Tibial nerve (tissue), 4 donors: Measurements from ENCODE around the gene SMARCC1.

Source experiments
- EP300 ChIP-seq, 2 donors: sonication (generic); formaldehyde crosslinking; IDR thresholded peaks; one replicate each; pipeline ENCODE4 v1.6.1; 2017; ENCODE audit warnings: antibody characterized with exemption in 2 of 2, mild to moderate bottlenecking in 1 of 2
- TF ChIP-seq, protein P1 (sequence below), 5 experiments: fragments of 200-600 bp in 3 of 5; fragments of 450-650 bp in 2 of 5; sonication (generic) in 3 of 5; IDR thresholded peaks; one replicate each; pipeline ENCODE4 v1.5.1; 2016 to 2019; ENCODE audit warnings: antibody characterized with exemption in 5 of 5, mild to moderate bottlenecking in 3 of 5, moderate library complexity in 2 of 5

DNA sequence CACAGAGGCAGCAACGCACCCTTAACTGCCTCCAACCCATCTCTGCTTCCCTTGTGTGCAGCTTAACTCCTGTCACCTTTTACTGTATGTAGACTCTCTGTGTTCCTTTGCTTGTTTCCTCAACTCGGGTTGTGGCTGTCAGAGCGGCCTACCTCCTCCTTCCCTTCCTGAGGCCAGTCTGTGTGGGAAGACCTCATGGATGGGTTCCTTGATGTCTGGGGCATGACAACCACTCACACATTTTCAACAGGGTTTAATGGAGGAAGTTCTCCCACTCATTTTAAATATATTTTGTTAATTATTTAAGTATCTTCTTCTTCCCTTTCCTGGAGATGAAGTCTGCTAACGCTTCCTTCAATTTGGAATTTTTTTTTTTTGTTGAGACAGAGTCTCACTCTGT is 201.2 kb downstream of the SMARCC1 start:
- TF ChIP-seq, protein P1, sequence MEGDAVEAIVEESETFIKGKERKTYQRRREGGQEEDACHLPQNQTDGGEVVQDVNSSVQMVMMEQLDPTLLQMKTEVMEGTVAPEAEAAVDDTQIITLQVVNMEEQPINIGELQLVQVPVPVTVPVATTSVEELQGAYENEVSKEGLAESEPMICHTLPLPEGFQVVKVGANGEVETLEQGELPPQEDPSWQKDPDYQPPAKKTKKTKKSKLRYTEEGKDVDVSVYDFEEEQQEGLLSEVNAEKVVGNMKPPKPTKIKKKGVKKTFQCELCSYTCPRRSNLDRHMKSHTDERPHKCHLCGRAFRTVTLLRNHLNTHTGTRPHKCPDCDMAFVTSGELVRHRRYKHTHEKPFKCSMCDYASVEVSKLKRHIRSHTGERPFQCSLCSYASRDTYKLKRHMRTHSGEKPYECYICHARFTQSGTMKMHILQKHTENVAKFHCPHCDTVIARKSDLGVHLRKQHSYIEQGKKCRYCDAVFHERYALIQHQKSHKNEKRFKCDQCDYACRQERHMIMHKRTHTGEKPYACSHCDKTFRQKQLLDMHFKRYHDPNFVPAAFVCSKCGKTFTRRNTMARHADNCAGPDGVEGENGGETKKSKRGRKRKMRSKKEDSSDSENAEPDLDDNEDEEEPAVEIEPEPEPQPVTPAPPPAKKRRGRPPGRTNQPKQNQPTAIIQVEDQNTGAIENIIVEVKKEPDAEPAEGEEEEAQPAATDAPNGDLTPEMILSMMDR (IDR thresholded peaks at IDR 0.05), result no peak
- no peak for TF ChIP-seq EP300 (IDR thresholded peaks at IDR 0.05)
